Measurements from ENCODE around the gene ADRB2.
A peak's percentile ranks its signal among the peaks of the same experiment; 100 is the strongest.

ADRB2 gene

DNA sequence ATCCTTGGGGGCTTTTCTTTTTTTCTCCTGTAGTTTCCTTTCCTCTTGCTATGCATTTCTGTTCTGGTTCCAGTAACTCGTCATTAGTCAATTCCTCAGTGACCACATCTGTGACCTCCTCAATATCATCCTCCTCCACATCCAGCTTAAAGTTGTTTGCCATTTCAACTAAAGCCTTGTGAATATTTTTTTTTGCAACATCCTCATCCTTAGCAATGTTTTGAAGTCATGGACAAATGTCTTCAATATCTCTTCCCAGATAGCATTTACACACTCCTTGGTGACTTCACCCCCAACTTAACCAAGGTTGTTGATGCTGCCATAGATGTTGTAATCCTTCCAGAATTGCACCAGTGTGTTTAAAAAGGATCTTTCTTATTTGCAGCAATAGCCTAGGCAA is 14.7 kb upstream of the ADRB2 start:
- no peak for DNase-seq (ENCODE audit: low read depth)
- TF ChIP-seq, protein P1, sequence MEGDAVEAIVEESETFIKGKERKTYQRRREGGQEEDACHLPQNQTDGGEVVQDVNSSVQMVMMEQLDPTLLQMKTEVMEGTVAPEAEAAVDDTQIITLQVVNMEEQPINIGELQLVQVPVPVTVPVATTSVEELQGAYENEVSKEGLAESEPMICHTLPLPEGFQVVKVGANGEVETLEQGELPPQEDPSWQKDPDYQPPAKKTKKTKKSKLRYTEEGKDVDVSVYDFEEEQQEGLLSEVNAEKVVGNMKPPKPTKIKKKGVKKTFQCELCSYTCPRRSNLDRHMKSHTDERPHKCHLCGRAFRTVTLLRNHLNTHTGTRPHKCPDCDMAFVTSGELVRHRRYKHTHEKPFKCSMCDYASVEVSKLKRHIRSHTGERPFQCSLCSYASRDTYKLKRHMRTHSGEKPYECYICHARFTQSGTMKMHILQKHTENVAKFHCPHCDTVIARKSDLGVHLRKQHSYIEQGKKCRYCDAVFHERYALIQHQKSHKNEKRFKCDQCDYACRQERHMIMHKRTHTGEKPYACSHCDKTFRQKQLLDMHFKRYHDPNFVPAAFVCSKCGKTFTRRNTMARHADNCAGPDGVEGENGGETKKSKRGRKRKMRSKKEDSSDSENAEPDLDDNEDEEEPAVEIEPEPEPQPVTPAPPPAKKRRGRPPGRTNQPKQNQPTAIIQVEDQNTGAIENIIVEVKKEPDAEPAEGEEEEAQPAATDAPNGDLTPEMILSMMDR (conservative IDR thresholded peaks at IDR 0.05; ENCODE audit: low read depth, low read length), result no peak
- no peak overlapping the region for H3K4me3 ChIP-seq (ENCODE audit: low read depth, low read length)

DNA sequence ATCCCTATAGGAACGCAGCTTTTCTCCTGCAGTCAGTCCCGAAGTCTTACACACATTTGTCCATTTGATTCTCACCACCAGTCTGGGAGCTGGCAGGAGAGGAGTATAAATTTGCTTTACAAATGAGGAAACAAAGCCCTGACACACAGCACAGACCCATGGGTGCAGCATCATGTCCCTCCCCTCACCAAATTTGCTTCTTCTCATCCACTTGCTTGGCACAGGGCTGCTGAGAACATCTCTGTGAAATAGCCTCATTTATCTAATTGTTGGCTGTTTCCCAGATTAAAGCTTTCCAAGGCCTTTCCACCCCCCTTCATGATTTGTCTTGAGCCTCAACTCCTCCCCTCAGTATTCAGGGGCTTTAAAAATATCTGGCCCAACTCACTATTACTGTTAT is 11.3 kb upstream of the ADRB2 start:
- no peak for DNase-seq (ENCODE audit: low read depth)
- TF ChIP-seq, protein P1 (conservative IDR thresholded peaks at IDR 0.05; ENCODE audit: low read depth, low read length), result no peak
- H3K4me3 ChIP-seq (ENCODE audit: low read depth, low read length), result no peak overlapping the region

DNA sequence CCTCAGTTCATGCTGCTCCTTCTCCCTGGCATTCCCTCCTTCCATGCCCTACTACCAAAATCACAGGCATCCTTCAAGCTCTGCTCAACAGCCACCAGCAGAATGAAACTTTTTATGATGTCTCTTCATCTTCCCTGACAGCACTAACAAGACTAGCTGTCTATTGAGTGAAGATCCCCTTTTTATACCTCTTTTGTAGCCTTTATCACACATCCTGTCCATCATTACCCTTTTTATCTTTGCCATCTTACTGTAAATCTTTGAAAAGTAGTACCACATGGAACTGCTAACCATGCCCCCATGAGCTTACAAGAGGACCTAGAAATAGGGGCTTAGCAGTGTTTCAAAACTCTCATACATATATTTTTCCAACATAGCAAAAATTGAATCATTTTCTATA is 10.8 kb upstream of the ADRB2 start:
- H3K4me3 ChIP-seq (ENCODE audit: low read depth, low read length), result no peak overlapping the region
- DNase-seq (ENCODE audit: low read depth), result no peak
- TF ChIP-seq, protein P1 (conservative IDR thresholded peaks at IDR 0.05; ENCODE audit: low read depth, low read length), result no peak

DNA sequence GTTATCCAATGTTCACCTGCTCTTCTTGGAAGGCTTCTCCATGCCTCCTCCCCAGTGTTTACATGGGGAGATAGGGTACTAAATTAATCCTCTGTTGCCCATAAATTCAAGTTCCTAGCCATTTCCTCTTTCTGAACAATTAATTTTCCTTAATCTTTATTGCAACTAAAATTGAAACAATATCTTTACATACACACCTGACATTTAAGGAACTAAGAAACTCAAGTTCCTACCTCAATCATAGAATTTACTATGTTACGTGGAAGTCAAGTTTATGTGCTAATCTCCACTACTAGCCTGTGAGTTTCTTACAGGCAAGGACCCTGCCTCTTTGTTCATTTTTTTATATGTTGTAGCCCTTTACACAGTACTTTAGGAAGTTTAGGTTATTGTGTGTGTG is 10.1 kb upstream of the ADRB2 start:
- DNase-seq (ENCODE audit: low read depth), result no peak
- TF ChIP-seq, protein P1 (conservative IDR thresholded peaks at IDR 0.05; ENCODE audit: low read depth, low read length), result no peak
- no peak overlapping the region for H3K4me3 ChIP-seq (ENCODE audit: low read depth, low read length)

DNA sequence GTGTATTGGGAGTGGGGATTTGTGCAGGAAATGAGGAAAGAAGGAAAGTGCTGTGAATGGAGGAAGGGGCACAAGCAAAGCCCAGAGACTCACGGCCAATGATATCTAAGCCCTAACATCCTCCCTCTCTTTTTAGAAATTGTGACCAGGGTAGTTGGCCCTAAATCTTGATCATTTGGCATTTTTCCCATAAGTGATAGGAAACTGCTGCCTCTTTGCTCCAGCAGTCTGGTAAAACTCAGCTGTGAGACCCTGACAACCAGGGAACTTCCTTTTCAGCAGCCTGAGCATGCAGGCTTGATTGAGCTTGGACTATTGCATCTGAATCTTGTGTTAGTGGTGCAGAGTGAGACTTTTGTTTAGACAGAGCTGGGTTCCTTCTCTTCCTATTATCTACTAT is 9.6 kb upstream of the ADRB2 start:
- TF ChIP-seq, protein P1 (conservative IDR thresholded peaks at IDR 0.05; ENCODE audit: low read depth, low read length), result no peak
- H3K4me3 ChIP-seq (ENCODE audit: low read depth, low read length), result no peak overlapping the region
- DNase-seq (ENCODE audit: low read depth), result no peak

DNA sequence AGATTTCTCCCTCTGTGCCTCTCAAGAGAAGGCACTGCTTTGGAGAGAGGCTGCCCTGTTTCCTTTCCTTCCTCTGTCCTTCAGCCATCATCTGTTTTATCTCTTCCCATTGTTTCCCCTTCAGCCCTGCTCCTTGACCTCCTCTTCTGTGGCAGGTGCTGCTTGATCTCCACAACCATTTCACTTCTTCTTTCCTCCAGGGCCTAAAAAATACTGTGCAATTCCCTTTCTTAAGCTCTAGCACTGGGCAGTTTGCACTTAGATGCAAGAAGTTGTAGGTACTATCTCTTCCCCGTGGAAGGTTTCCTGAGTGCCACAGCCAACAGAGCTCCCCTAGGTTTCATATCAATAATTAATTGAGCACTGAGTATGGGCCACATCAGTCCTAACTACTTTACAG is 8.8 kb upstream of the ADRB2 start:
- DNase-seq (ENCODE audit: low read depth), result no peak
- no peak overlapping the region for H3K4me3 ChIP-seq (ENCODE audit: low read depth, low read length)
- TF ChIP-seq, protein P1 (conservative IDR thresholded peaks at IDR 0.05; ENCODE audit: low read depth, low read length), result no peak

DNA sequence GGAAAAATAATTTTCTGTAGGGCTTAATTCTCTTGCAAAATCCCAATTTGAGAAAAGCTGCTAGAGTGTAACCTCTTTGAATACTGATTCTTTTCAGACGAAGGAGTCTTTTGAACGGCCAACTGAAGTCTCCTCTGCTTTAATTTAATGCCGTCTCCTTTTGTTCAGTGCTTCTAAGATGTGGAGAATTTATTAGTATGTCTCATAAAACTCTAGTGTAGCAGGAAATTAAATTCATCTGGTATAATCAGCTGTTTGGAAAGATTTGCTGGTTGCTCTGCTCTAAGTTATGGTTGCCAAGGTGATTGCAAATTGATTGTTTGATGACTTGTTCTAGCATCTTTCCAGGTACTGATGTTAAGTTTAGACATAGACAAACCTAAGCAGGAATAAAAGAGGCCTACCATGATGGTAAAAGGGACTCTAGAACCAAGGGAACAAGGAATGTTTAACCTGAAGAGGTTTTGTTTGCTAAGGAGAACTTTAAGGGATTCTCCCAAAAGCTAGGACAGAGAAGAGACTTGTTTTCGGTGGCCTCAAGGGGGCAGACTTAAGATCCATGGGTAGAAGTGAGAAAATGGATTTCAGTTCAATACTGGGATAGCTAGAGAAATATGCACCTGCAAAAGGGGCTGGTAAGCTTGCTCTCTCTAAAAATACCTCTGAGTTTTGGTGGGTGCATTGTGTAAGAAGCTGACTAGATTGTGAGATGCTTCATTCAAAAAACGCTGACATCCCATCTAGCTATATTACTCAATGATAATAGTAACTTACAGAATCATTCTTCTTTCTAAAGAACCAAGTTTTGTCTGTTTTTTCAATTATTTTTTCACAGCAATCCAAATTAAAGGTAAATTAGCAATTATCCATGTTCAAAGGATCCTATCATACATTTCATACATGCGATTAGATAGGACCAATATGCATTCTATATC is 5.7 kb upstream of the ADRB2 start:
- TF ChIP-seq, protein P1 (conservative IDR thresholded peaks at IDR 0.05; ENCODE audit: low read depth, low read length), result peak; percentile 78
- peak; percentile 71 for DNase-seq (ENCODE audit: low read depth)
- H3K4me3 ChIP-seq (ENCODE audit: low read depth, low read length), result no peak overlapping the region
